ENCODE results near the gene NT5DC4.

NT5DC4 gene

DNA sequence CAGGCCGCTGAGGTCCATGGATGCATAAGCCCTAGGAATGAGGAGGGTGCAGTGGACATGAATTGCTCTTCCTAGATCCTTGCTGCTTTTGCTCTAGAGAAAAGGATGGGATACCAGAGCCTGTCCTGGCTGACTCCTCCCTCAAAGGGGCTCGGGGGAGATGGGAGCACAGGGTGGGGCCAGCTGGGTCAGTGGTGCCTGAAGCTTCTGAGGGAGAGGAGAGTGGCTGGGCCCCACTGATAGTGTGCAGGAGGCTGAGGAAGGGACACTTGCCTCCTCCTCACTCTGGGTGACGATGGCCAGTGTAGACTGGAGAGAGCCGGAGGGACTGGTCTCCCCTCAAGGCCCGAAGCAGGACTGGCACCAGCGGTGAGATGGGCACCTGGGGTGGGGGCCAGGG is at the start of gene NT5DC4:
Gene NT5DC4 (plus strand): TSS at position 236 of the 400 bp plus-strand sequence. CDS start 60 bp downstream, at position 296.
- DNase-seq (ENCODE audit: low spot score) = no peak
- no peak for FAIRE-seq

DNA sequence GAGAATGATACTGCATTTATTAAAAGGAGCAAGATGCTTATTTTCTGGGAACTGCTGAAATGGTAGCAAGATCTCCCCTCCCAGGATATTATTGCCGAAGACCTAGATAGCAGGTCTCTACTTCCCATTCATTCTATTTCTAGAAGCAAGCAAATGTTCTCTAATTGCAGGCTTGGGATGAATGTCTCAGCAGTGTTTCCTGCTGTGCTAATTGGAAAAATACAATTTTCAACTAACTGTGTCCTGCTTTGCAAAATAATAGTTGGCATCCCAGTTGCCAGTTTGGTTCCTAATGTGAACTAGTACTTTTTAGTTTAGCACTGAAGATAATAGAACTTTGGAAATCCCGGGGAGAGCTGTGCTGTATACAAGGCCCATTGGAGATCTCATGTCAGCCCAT is 49.0 kb upstream of the NT5DC4 start:
- FAIRE-seq = no peak
- DNase-seq (ENCODE audit: low spot score) = no peak

DNA sequence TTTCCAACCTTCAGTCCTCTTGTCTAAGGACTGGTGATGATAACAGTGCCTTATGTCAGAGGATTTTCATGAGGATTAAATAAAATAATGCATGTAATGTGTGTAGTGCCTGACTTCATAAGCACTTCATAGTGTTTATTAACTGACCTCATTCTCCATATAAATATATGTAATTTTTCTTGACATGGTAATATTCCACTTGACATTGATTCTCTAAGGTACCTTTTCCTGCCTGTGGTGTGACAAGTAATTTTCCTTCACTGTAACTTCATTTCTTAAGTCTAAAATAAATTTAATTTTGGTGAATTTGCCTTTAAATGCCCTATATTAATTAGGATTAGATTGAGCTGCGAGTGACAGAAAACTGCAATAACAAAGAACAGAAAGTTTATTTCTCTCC is 47.8 kb upstream of the NT5DC4 start:
- FAIRE-seq (no peak), DNase-seq (ENCODE audit: low spot score) (no peak)

DNA sequence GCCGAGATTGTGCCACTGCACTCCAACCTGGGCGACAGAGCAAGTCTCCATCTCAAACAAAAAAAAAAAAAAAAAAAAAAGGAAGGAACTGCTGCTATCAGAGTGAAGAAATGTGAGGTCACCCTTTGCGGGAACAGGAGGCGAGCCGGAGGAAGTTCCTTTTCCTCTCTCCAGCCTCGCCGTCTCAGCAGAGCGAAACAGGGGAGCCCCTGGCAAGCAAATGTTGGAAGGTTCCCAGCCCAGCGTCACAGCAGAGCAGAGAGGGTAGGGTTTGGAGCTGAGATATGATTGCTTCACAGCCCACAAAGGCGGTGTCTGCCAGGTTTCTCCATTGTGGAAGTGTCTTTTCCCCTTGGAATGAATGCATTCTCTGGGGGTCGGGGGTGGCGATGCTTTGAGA is 46.6 kb upstream of the NT5DC4 start:
- DNase-seq (ENCODE audit: low spot score) (no peak), FAIRE-seq (no peak)

DNA sequence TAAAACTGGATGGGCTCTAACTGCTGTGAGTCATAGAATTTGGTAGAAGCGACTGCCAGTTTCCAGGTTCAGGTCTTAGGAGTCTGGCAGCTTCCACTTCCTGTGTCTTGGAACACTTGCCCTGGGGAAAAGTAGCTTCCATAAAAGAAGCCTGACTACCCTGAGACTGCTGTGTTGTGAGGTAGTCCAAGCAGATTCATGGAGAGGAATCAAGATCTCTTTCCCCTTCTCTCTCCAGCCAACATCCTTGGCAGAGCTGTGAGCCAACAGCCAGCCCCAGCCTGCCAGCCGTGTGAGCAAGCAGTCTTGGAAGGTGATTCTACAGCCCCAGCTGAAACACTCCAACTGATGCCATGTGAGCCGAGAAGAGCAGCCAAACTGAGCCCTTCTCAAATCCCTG is 41.3 kb upstream of the NT5DC4 start:
- DNase-seq (ENCODE audit: low spot score) (no peak), FAIRE-seq (no peak)

- no peak for FAIRE-seq
- no peak for DNase-seq (ENCODE audit: low spot score)
These were observed 40.1 kb upstream of the NT5DC4 start for GRCh38 chr2:112680666-112681101.

GRCh38 chr2:112682101-112682500 is 38.7 kb upstream of the NT5DC4 start:
- no peak for DNase-seq (ENCODE audit: low spot score)
- FAIRE-seq = no peak

DNA sequence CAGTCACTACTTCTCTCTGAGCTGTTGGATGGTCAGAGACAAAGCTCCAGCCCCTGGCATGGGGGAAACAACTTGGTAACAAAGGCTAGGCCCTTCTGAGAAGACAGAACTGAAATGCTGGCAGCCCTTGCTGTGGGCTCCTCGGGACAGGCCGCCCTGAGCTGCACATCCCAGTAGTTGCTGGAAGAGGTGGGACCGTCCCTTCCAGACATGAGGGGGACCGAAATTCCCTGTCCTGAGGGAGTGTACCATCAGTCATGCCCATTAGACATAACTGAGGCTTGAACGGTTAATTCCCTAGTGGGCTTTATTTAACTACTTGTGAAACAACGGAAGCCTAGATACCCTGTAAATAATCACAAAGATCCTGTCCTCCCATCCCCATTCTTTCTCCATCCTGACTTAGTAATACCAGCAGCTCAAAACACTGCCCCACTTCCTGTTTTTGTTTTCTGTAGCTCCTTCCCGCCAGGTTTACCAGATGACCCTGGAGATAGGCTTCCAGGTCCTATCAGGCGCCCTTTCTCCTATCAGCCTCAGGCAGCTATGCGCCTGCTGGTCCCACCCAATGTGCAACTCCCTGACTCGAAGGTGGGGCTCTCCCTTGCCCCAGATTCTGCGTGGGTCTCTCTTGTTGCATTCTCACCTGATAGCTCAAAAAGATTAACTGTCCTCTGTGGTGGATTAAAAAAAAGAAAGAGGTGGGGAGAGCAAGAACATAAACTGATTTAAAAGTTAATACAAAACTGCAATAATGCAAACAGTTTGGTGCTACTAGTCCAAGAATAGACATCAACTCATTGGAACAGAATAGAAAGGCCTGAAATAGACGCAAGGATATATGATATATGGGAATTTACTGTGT is 37.0 kb upstream of the NT5DC4 start:
- no peak for DNase-seq (ENCODE audit: low spot score)
- FAIRE-seq = no peak

DNA sequence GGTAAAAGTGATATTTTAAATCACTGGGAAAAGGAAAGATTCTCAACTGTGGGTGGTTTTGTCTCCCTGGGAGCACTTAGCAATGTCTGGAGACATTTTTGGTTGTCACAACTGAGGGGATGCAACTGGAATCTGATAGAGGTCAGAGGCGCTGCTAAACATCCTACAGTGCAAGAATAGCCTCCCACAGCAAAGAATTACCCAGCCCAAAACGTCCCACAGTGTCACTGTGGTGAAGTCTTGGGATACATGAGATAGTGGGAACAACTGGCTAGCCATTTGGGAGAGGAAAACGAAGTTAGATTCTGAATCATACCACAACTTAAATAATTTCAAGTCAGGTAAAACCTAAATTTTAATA is 36.4 kb upstream of the NT5DC4 start:
- no peak for DNase-seq (ENCODE audit: low spot score)
- FAIRE-seq = no peak

GRCh38 chr2:112685271-112685884 is 35.4 kb upstream of the NT5DC4 start:
- FAIRE-seq (no peak), DNase-seq (ENCODE audit: low spot score) (no peak)

- DNase-seq (ENCODE audit: low spot score) = no peak
- no peak for FAIRE-seq
These were observed 34.2 kb upstream of the NT5DC4 start for GRCh38 chr2:112686348-112687217.

- FAIRE-seq (no peak), DNase-seq (ENCODE audit: low spot score) (no peak)
These were observed 33.3 kb upstream of the NT5DC4 start for GRCh38 chr2:112687522-112687921.

DNA sequence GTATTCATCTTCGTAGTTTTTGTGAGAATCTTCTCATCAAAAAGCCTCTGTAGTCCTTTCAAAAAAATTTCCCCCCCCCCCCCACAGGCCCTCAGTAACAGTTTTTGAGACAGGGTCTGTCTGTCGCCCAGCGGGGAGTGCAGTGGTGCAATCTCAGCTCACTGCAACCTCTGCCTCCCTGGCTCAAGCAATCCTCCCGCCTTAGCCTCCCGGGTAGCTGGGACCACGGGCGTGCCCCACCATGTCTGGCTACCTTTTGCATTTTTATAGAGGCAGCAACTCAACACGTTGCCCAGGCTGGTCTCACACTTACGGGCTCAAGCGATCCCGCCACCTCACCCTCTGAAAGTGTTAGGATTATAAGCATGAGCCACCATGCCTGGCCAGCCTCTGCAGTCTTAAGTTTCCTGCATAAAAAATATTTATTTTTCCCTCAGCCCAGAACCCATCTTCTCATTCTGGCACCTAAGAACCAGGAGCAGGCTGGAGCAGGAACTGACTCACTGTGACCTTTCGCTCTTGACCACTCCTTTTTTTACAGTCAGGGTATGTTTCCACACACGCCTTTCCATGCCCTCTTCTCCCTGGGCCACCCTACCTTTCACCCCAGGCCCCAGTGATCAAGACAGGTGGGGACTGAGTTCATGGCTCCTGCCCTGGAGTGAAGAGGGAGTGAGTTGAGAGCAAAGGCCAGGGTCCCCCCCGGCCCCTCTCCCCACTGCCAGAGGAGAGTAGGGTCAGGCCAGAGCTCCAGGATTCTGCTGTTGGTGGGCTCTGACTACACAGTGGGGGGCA is 32.5 kb upstream of the NT5DC4 start:
- DNase-seq (ENCODE audit: low spot score) (no peak), FAIRE-seq (no peak)

- FAIRE-seq (no peak), DNase-seq (ENCODE audit: low spot score) (peak; percentile 59)
These were observed 29.9 kb upstream of the NT5DC4 start for GRCh38 chr2:112690853-112691401.

- FAIRE-seq (no peak), DNase-seq (ENCODE audit: low spot score) (peak; percentile 21)
These were observed 28.9 kb upstream of the NT5DC4 start for GRCh38 chr2:112691881-112692281.

DNA sequence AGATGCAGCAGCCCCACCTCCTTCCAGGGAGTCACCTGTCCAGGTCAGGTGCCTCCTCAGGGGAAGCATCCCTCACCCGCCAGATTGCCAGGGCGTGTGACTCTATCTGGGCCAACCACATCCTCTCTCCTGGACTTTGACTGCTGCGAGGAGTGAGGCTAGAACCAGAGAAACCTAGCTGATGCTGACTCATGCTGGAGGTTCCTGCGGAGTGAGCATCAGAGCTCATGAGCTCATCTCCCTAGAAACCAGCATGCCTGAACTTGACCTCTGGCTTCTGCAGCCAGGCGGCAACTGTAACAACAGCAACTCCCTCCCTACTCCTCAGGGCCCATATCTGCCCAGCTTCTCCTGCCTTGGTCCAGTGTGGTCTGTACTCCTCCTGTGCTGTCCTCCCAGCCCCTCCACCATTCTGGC is 28.3 kb upstream of the NT5DC4 start:
- peak; percentile 99 for DNase-seq (ENCODE audit: low spot score)
- peak; percentile 94 for FAIRE-seq

GRCh38 chr2:112692918-112693317 is 27.9 kb upstream of the NT5DC4 start:
- FAIRE-seq = no peak
- peak; percentile 24 for DNase-seq (ENCODE audit: low spot score)

- no peak for FAIRE-seq
These were observed 27.2 kb upstream of the NT5DC4 start for GRCh38 chr2:112693596-112693995.

GRCh38 chr2:112694182-112694581 is 26.6 kb upstream of the NT5DC4 start:
- FAIRE-seq (no peak), DNase-seq (ENCODE audit: low spot score) (no peak)

More at GRCh38 chr2:112693596-112693995, 27.2 kb upstream of the NT5DC4 start:
- DNase-seq (ENCODE audit: low spot score) = no peak

DNA sequence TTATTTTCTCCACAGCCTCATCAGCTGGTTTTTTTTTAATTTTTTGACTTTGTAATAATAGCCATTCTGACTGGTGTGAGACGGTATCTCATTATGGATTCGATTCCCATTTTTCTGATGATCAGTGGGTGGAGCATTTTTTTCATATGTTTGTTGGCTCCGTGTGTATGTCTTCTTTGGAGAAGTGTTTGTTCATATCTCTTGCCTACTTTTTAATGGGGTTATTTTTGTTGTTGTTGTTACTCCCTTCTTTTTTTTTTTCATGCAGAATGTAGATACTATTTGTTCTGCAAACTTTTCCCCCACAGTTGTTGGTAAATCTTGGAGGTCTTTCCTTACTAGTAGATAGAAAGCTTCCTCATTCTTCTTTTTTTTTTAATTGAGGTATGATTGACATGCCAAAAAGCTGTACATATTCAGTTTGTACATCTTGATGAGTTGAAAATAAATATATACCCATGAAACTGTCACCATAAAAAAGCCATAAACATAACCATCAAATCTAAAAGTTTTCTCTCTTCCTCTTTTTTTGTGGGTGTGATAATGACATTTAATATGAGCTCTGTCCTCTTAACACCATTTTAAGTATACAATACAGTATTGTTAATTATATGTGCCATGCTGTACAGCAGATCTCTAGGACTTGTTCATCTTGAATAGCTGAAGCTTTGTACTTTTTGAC is 21.8 kb upstream of the NT5DC4 start:
- no peak for DNase-seq (ENCODE audit: low spot score)
- no peak for FAIRE-seq
